DMS 273 treated with DMSO at 0.1 percent for 48 hours (cell line): ENCODE data around the gene CRABP2.
A peak's percentile ranks its signal among the peaks of the same experiment; 100 is the strongest.

Experiments used
- DNase-seq: peaks from one replicate; lab custom pipeline; 2025; lab: John Stamatoyannopoulos, UW

Gene CRABP2

DNA sequence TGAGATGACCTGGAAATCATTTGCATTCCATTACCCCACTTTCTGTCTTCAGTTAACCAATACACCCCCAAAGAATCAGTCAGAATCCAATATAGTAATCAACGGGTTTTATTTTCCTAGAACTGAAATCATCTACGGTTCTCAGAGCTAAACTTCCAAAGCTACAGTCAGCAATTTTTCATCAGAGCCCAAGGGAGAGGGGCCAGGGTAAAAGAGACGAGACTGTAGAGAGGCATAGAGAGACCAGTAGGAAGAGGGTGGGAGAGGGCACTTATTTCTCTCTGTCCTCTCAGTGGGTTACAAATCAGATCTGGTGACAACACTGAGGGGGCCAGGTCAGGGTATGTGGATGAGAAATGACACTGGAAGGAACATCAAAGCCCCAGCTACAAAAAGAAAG, 36.6 kb upstream of the CRABP2 start:
- no peak for DNase-seq

DNA sequence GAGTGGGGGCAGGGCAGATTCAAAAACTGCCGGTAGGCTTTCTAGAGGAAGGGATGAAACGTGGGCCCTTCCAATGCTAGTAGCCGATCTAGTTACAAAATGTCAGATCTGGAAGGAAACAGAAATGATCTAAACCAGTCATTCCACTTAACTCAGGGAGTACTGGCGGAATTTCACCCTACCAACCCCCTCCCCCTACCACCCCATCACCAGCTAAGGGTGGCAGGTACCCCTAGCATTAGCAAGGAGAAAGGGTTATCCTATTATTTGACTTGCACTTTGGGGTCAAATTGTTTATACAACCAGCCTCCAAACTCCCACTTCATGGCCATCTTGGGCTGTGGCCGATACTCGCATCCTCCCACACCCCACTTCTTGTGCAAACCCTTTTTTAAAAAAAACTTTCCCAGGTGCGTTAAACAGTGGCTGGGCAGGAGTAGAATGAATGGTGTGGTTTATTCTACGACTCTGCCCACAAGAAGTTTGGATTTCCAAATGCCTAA, 36.1 kb upstream of the CRABP2 start:
- DNase-seq = no peak

DNA sequence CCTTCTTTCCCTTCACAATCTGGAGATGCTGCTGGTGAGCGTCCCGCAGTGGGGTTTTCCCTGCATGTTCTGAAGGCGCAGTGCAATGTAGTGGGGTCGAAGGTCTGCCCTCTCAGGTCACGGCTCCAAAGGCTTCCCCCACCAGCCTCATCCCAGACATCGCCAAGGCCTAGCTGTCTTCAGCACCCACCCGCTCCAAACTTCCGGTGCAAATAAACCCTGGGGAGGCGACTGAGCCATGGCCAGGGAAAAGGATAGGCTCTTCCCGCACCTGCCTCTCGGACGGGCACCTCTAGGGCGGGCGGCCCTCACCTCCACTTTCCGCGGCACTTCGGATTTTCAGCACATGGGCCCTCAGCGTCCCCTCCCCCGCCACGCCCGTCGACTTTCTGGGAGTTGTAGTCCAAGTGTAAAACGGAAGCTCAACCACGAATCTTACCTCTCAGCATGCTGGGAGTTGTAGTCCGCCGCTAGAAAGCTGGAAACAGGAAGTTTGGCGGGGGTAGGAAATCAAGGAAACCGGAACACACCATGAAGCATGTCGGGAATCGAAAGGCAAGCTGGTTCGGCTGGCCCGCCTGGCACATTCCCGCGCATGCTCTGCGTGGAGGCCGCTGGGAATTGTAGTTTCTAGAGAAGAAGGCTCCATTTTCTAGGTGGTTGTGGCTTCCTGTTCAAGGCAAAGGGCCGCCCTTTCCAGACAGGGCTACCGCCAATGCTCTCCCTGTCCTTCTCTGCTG, 35.5 kb upstream of the CRABP2 start, which contains the start of gene MRPL24:
Gene MRPL24 (minus strand): TSS at position 348 of the 740 bp plus-strand sequence. CDS start 2,384 bp downstream, outside the sequence.
- DNase-seq = peak; percentile 100

DNA sequence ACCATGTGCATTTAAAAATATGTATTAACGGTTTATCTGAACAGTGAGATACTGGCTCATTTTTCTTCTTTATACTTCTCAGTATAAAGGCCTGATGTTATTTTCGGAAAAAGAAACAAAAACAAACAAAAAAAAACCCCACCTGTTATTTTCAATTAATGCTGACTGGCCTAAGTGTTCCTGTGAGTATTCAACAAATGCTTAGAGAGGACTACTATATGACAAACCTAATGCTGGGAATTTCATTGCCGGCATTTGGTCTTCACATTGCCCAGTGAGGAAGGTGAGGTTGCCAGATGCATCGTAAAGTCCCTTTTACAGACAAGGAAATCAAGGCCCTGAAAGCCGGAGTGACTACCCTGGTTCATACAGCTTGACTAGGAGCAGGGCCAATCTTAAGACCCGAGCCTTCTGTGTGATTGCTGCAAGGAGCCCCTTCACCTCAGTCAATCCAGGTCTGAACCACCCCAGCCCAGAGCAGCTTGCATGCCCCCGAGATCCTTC, 34.9 kb upstream of the CRABP2 start:
- DNase-seq = no peak

DNA sequence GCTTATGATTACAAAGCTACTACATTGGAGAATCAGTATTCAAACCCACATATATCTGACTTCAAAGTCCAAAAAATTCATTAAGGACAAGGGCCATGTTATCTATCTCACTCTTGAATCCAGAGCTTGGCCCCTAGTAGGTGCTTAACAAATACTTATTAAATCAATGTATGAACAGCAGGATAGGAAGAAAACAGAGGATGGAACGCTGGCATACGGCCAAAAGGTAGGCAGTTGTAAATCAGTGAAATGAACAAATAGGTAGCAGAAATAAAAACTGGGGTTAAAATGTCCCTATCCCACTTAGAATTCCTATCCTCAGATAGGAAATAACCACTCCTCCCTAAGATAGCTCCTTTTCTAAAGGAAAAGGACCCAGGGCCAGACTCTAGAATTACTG, 33.5 kb upstream of the CRABP2 start:
- no peak for DNase-seq

DNA sequence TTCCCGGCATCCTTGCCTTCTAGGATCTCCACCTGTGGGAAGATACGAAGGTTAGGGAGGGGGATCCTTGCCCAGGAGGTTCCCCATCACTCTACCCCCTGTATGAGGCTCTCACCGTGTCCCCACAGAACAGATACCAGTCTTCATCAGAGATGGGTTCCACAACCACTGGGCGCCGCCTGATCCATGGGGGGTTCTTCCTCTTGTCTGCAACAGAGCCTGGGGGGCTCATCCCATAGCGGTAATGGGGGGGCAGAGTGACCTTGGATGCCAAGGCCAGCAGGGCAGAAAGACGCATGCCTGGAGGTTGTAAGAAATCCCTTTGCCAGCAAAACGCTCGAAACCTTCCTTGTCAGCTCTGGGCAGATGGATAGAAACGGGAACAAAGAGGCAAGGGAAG, 33.0 kb upstream of the CRABP2 start:
- no peak for DNase-seq

DNA sequence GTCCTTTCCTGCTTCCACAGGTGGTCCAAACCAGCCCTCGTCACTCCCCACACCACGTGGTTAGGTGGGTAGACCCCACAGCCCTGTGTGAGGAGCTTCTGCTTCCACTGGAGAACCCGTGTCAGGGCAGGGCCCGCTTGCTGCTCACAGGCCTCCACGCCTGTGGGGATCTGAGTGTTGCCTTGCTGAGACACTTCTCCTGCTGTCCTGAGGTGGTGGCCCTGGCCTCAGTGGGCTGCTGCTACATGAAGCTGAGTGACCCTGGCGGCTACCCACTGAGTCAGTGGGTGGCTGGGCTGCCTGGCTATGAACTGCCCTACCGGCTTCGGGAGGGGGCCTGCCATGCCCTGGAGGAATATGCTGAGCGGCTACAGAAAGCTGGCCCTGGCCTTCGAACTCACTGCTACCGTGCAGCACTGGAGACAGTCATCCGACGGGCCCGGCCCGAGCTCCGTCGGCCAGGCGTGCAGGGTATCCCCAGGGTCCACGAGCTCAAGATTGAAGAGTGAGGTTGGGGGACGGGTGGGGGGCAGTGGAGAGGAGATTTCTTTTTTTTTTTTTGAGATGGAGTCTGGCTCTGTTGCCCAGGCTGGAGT, 28.7 kb upstream of the CRABP2 start:
- no peak for DNase-seq

DNA sequence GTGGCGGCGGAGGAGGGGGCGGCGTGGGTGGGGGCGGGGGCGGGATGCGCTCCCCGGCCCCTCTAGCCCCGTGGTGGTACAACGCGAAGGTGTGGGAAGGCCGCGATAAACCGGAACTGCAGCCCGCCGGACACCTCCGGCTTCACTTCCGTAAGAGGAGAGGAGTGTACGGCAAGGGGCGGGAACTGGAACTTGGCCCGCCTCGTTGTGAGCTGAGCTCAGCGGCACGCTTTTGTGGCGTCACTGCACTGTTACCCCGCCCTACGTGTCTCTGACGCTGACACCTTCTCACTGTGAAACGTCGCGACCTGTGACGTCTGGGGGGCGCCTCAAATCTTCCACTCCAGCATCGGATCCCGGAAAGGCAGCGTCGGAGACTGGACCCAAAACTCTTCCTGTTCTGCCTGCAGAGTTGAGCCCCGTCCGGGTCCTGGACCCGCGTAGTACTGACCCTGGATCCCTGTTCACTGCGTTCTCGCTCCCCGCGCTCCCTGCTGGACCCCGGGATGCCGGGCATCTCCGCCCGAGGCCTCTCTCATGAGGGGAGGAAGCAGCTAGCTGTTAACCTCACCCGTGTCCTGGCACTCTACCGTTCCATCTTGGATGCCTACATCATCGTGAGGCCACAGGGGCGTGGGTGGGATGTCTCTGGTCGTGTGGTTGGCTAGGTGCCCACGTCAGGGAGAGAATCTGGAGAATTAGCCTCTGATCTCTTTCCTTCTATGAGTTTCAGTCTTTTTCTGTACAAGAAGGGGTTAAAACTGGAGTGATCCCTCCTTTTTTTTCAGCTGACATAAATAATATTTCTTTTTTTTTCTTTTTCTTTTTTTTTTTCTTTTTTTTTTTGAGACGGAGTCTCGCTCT, 23.4 kb upstream of the CRABP2 start, which contains the start of gene ISG20L2:
Gene ISG20L2 (minus strand): TSS at position 168 of the 864 bp plus-strand sequence. CDS start 1,114 bp downstream, outside the sequence.
- peak; percentile 93 for DNase-seq

DNA sequence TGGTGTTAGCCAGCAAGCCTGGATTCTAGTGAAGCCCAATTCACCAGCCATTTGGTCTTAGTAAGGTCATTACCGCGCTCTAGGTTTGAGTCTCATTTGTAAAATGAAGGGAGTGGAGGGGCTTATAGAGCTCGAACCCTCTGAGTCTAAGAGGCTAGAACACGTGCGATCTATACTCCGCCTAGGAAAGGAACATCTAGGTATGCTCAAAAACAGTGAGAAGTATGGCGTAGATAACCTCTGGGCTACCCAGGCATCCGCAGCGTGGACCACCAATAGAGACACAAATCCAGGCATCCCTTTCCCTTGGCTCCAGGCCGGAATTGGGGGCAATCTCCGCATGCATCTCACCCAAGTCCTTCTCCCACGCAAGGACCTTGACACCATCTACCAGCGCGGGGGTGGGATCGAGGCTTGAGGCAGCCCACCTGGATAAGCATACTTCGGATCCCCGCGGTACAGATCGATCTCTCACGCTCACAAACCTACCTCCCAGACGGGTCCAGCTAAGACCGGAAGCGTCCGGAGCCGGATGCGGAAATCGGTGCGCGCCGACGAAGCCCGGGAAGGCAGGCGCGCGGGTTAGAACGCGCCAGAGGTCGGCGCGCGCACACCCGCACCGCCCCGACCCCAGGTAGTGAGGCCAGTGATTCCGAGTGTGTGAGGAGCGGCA, 22.7 kb upstream of the CRABP2 start, which contains the start of gene METTL25B:
Gene METTL25B (plus strand): TSS at position 544 of the 673 bp plus-strand sequence. CDS start 636 bp downstream, outside the sequence.
- peak; percentile 70 for DNase-seq

DNA sequence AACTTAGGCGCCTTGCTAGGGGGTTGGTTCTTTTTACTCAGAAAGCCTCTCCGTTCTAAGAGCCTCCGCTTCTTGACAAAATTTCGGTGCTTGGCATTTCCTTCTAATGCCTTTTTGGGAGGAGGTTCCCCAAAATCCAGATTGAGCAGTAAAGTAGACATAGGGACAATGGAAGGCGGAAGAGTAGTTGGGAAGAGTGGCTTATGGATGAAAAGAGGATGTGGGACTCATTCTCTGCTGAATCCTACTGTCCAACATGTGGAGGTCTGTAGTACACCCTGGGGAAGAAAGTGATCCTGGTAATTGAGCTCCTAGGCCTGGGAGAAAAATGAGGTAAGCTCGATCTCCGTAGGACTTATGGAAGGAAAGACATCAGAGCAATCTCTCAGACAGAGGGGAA, 22.1 kb upstream of the CRABP2 start:
- DNase-seq = no peak

DNA sequence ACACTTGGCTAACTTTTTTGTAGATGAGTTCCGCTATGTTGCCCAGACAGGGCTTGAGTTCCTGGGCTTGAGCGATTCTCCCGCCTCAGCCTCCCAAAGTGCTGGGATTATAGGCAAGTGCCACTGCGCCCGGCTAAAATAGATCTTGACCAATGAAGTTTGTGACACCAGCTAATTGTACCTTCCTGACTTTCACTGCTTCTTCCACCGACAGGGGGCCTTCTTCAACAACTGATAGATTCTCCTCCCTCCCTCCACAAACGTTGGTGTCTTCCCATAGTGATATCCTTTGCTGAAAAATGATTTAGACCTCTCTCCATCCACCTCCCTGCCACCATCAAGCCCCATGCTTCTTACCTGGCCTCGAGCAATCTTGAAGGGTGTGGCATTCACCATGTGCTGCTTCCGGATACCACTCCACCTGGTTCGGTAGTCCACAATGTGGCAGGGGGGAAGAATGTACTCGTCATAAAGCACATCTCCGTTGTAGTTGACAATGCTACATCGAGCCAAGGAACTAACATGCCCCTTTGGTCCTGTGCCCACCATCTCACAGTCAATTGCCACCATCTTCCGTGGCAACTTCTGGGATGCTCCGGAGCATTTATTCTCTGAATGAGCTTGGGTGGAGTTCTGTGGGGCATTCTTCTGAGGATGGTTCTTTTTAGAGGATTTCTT, 21.3 kb upstream of the CRABP2 start:
- DNase-seq = peak; percentile 56

DNA sequence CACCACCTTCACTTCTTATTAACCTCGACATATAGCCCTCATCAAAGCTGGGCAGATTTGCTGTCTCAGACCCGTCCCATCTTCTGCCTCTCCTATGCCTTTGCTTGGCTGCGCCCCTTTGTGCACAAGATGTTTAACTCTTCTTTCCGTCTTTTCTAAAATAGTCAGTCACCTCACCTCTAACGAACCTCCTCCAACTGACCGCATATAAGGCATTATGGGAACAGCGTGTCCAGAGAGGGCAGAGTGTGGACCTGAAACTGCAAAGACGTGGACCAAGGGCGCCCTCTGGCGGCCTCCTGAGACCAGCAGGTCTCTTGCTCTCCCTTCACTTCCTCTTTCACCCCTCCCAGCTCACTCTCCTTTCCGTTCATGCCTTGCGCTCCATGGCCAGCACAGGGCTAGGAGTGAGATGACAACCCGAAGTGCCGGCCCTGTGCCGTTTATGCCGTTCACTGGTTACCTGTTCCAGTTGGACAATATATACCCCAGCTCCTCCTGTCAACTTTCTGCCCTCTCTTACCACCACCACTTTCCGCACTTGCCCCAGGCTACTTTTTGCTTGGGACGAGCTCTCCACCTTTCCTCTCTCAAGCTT, 20.4 kb upstream of the CRABP2 start:
- DNase-seq = peak; percentile 67

DNA sequence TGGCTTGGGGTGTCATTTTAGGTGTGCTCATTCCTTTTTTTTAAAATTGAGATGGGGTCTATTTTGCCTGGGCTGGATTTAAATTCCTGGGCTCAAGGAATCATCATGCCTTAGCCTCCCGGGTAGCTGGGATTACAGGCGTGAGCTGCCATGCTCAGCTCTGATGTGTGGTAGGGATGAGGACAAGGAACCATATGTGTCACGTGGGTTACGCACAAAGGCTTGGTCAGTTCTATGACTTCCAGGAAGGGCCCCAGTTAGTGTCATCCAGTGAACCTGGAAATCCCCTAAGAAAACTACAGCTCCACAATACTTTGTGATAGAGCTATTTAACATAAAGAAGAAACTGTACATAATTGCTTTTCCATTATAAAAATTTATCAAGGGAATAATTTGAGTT, 16.2 kb upstream of the CRABP2 start:
- DNase-seq = no peak

DNA sequence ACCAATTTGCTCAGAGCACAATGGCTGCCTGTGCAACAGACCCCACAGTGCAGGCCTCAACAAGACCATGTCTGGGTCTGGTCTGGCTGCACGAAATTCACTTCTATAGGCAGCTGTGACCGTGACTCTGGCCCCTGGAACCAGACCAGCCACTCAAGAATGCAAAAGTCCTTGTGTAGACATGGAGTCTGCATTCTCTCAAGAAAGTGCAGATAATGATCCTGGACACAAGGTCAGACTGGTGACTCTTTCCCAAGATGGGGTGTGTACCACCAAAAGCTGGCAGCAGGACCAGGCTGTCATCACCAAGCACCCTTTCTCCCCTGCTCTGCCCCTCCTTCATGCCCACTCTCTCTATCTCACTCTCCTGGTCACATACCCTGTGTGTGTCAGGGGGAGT, 15.7 kb upstream of the CRABP2 start:
- no peak for DNase-seq

DNA sequence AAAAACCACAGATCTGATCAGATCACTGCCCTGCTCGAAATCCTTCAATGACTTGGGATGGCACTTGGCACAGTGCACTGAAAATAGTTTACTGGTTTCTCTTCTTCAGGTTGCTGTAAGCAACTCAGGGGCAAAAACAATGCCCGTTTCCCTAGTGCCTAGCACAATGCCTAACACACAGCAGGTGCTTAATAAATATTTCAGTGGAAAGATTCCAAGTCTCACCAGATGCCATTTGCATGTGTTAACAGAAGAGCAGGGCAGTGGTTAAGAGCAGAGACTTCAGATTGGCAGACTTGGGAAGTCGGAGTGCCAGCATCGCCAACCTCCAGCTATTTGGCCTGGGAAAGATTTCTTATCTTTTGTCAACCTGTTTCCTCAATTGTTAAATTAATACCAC, 12.0 kb upstream of the CRABP2 start:
- DNase-seq = peak; percentile 63

DNA sequence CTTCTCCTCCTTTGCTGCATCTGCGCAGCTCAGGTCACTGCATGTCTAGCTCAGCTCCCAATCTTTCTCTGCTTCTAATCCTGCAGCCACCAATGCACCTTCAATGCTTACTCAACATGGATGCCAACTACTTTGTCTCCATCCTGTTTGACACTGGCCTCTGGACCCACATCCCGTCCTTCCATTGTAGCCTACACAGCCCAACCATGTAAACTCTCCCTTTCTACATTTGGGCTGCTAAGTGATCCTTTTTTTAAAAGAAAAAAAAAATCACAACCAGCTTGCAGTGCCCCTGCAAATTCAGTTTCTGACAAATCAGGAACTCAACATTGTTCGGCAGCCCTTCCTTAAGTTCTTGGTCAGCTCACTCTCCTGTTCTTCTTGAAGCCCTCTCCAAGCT, 9.4 kb upstream of the CRABP2 start:
- no peak for DNase-seq

DNA sequence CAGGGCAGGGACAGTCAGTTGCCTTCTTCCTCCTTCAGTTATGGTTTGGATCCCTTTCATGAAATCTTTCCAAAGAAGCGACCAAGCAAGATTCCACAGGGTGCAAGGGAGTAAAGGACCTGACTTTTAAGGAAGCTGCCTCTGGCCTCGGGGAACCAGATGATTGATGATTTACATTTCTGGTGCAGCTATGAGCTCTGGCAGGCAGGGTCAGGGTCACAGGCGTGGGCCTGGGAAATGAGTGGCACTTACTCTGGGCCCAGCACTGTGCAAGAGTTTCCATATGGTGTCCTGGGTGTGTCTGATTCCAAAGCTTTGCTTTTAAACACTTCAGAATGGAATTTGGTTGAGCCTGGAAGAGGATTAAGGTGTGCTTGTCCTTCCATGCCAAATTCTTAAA, 7.2 kb upstream of the CRABP2 start:
- DNase-seq = no peak

DNA sequence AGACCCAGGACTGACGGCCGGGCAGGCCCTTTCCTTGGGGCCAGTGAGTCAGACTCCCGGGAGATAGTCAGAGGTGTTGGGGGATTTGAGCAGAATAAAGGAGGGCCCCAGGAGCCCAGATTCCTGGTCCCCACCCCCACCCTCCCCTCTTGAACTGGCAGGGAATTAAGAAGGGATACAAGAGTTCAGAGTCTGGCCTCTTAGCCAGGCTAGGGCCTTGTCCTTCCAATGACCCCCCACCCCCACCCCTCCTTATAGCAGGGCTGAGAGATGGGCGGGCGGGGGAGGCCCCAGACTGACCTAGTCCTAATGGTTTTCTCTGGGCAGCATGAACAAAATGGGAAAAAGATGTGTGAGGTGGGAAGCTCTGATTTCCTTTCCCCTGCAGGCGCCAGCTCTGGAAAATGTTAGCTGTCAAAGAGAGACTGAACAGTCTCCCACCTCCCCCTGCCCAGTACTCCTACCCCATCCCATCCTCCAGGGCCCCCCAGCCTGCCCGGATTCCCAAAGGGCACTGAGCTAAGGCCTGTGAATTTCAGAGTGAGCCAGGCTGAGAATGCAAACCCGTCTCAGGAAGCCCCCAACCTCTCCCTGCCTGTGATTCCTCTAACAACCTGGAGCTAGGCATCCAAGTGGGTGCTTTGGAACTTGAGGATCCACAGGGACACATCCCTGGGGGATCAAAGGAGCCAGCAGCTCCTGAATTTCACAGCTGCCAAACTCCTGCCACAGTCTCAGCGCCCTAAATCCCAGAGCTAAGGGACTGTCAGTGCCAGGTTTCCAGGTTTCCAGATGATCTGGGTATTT, 5.8 kb upstream of the CRABP2 start:
- DNase-seq = no peak

DNA sequence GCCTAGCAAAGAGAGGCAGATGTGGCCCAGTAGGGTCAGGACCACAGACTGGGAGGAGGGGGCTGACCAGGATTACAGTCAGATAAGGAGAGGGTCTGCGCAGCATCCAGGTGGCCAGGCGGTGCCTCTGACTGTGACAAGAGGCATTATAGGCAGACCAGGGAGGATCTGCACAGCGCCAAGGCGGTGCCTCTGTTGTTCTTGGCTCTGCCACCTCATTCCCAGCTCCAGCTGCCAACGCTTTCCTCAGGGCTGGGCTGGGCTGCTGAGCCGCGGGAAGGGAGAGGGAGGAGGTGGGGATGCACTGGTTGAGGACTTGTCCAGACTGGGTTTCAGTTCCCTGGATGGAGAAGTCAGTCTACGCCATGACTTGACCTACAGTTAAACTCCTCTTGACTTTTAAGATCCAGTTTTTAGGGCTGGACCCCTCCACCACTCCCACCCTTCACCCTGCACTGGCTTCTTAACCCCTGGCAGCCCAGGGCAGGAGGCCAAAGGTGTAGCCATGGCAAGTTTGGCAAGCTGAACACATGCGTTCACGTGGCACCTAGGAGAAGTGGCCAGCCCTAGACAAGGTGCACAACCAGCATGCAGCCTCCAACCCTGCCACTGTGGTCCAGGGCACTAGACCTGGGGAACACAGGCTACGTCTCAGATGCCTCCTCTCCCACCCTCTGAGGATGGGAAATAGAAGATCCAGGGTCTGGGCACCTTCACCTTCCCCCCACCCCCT, 4.5 kb upstream of the CRABP2 start:
- peak; percentile 56 for DNase-seq
